ENCODE results near the gene CAMK2A. TPM values are rescaled to one million over a fixed set of nuclear protein-coding genes. Genes with fewer than 3 reads are reported as not detected.

Gene CAMK2A
- total RNA-seq, 4 donors from 2014 or later, result not detected

DNA sequence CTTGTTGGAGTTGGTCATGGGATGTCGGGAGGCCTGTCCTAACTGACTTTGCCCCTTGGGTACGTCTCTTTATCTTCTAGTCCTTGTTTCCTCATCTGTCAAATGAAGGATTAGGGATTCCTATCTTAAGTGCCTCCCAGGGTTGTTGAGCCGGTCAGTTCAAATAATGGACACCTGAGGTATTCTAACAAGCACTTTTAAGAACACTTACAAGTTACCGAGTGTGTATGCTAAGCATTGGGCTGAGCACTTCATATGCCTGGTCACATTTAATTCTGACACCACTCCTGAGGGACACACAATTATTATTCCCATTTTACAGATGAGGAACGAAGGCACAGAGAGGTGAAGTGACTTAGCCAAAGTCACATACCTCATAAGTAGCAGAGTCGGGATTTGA is 37.1 kb downstream of the CAMK2A start:
- TF ChIP-seq, protein P1, sequence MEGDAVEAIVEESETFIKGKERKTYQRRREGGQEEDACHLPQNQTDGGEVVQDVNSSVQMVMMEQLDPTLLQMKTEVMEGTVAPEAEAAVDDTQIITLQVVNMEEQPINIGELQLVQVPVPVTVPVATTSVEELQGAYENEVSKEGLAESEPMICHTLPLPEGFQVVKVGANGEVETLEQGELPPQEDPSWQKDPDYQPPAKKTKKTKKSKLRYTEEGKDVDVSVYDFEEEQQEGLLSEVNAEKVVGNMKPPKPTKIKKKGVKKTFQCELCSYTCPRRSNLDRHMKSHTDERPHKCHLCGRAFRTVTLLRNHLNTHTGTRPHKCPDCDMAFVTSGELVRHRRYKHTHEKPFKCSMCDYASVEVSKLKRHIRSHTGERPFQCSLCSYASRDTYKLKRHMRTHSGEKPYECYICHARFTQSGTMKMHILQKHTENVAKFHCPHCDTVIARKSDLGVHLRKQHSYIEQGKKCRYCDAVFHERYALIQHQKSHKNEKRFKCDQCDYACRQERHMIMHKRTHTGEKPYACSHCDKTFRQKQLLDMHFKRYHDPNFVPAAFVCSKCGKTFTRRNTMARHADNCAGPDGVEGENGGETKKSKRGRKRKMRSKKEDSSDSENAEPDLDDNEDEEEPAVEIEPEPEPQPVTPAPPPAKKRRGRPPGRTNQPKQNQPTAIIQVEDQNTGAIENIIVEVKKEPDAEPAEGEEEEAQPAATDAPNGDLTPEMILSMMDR (IDR thresholded peaks at IDR 0.05; ENCODE audit: low read depth), result no peak

DNA sequence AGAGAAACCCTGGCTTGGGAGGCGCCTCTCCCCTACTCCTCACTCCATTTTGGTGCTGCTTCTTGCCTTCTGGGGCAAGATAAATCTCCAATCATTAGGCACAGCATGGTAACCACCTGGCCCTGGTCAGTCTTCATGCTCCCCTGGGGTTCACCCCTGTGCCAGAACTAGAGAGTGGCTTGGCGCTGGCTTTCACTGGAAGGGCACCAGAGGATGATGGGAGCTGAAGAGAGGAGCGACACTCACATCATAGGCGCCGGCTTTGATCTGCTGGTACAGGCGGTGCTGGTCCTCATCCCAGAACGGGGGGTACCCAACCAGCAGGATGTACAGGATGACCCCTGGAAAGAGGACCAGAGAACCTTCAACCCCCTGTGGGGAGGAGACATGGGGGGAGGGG is 38.1 kb downstream of the CAMK2A start:
- TF ChIP-seq, protein P1 (IDR thresholded peaks at IDR 0.05; ENCODE audit: low read depth), result no peak

DNA sequence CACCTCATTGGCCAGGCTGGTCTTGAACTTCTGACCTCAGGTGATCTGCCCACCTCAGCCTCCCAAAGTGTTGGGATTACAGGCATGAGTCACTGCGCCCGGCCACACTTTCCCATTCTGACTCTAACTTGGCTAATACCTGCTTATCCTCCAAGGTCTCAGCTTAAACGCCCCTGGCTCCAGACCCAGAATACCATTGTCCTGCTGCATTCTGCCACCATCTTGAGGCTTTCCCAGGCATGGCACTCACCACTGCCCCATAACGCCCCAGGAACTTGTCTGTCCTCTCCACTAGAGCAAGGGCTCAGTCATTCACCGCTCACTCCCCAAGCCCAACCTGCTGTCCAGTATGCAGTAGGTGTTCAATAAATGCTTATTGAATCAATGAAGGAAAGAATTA is 39.8 kb downstream of the CAMK2A start:
- TF ChIP-seq, protein P1 (IDR thresholded peaks at IDR 0.05; ENCODE audit: low read depth), result no peak

DNA sequence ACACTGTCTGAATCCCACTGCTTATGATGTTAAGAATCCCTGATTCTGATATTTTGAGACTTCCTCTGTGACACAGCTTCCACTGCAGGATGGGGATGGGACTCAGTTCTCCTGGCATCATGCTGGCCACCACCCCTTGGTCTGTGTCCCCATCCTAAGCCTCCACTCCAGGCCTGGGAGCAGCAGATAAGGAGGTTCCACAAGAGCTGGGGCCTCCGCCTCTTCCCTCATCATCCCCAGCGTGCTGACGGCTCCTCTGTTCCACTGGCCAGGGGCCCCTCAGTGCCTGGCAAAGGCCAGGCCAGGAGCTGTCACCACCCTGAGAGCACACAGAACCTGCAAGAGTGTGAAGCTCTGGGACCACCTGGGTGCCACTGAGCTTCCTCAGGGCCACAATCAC is 40.6 kb downstream of the CAMK2A start:
- TF ChIP-seq, protein P1 (IDR thresholded peaks at IDR 0.05; ENCODE audit: low read depth), result no peak

DNA sequence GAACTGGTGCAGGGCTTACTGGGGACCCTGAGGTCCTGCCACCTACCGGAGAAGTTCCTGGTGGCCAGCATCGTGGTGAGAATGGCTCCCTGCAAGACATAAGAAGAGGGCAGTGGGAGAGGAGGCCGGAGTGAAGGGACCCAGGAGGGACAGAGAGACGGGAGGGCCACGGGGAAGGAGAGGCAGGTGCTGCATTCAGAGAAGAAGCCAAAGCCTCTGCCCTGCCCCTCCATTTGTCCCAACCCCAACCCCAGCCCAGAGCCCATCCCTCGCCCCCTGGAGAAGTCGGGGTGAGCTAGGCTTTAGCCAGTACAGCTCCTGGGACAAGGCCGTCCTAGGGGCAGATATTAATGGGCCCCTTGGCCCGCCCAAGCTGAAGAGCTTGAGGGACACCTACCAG is 41.8 kb downstream of the CAMK2A start:
- TF ChIP-seq, protein P1 (IDR thresholded peaks at IDR 0.05; ENCODE audit: low read depth), result no peak

DNA sequence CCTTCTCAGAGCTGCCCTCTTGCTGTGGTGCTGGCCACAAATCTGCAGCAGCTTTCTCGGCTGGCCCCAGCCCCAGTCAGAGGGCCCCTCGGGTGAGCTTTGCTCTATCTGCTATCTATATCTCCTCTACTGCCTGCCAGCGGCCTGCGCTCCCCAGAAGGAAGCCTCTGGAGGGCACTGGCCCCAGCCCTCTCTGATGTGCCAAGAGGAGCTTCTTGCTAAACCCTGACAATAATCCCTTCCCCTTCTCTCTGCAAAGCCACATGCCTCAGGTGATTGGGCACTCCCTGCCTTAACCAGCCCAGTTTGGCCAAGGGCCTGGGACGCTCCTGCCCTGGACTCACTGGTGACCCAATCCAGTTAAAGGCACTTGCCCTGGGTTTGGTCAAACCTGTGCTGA is 42.7 kb downstream of the CAMK2A start:
- TF ChIP-seq, protein P1 (IDR thresholded peaks at IDR 0.05; ENCODE audit: low read depth), result no peak

DNA sequence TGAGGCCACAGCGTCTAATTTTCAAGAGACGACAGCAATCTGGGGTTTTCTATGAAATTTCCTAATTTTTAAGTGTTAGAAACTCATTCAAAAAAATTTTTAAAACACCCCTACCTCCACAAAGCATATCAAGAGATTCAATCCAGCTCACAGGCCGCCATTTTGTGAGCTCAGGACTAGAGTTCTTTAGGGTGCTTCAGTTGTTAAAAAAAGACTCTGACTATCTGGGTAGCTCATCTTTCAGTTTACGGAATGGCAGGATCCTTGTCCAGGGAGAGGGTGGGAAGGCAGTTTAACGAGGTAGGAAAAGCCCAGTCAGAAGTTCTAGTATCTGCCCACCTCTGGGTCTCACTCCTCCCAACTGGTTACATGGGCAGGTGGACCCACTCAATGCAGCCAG is 43.1 kb downstream of the CAMK2A start:
- TF ChIP-seq, protein P1 (IDR thresholded peaks at IDR 0.05; ENCODE audit: low read depth), result no peak

Measured in subcutaneous adipose tissue (tissue), 4 donors.